ENCODE results near the gene SOHLH1.

DNA sequence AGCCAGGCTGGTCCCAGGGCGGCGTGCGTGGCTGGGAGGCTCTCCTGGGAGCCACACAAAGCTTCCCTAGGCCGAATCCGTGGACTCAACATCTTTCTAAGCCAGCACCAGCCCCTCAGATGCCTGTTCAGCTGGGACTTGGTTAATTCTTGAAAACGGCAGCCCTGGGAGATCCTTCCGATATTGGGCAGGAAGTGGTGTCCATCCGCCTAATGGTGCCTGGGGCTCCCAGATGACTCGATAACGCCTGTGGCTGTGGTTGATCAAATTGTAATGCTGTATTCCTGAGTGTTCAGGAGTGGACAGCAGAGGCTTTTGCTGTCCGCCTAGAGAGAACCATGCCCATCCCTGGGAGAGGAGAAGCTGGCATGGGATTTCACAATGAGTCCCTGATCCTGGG, 16.8 kb upstream of the SOHLH1 start:
- TF ChIP-seq EZH2 (IDR thresholded peaks at IDR 0.05; ENCODE audit: borderline replicate concordance, low read length), result no peak
- TF ChIP-seq, protein P1, sequence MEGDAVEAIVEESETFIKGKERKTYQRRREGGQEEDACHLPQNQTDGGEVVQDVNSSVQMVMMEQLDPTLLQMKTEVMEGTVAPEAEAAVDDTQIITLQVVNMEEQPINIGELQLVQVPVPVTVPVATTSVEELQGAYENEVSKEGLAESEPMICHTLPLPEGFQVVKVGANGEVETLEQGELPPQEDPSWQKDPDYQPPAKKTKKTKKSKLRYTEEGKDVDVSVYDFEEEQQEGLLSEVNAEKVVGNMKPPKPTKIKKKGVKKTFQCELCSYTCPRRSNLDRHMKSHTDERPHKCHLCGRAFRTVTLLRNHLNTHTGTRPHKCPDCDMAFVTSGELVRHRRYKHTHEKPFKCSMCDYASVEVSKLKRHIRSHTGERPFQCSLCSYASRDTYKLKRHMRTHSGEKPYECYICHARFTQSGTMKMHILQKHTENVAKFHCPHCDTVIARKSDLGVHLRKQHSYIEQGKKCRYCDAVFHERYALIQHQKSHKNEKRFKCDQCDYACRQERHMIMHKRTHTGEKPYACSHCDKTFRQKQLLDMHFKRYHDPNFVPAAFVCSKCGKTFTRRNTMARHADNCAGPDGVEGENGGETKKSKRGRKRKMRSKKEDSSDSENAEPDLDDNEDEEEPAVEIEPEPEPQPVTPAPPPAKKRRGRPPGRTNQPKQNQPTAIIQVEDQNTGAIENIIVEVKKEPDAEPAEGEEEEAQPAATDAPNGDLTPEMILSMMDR (conservative IDR thresholded peaks at IDR 0.05 in 1 of 2, IDR thresholded peaks at IDR 0.05 in 1 of 2; ENCODE audit: extremely low read depth in 1 of 2, insufficient read depth in 1 of 2, low read depth in 1 of 2, low read length in 2 of 2), result no peak

Data from mammary epithelial cell (primary cell).